Gastrocnemius medialis (tissue), 4 donors: ENCODE measurements around the gene ANAPC7. TPM values are rescaled to one million over a fixed set of nuclear protein-coding genes. Genes with fewer than 3 reads are reported as not detected.
A peak's percentile ranks its signal among the peaks of the same experiment; 100 is the strongest.
"Not testable (repeated sequence)": the region's sequence is repeated elsewhere in the genome, so short reads cannot be mapped to it uniquely, and the experiment has no call there.

Experiments used
- ATAC-seq, 2 donors: fragments of 150-250 bp; one replicate each; pipeline ENCODE4 v1.9.1; 2016
- DNase-seq, 2 donors: peaks; one replicate each; pipeline ENCODE4 v3.0.0-alpha.2; 2019
- H3K27ac ChIP-seq, 4 donors: fragments of 200-600 bp; sonication (generic); 1 replicate in 1 of 4; 2 replicates in 3 of 4; pipeline ENCODE4 v1.5.1; 2016 to 2018; ENCODE audit warnings: mild to moderate bottlenecking in 2 of 4, moderate library complexity in 1 of 4
- H3K27me3 ChIP-seq, 3 donors: fragments of 200-600 bp; sonication (generic) in 2 of 3; 1 replicate in 1 of 3; 2 replicates in 2 of 3; pipeline versions ENCODE4 v1.5.1 to v1.6.0; 2016 to 2019; ENCODE audit warnings: mild to moderate bottlenecking in 1 of 3, moderate library complexity in 1 of 3
- H3K36me3 ChIP-seq, 2 donors: fragments of 200-600 bp; sonication (generic) in 1 of 2; one replicate each; pipeline ENCODE4 v1.5.1; 2017 to 2018
- H3K4me1 ChIP-seq, 2 donors: fragments of 200-600 bp; sonication (generic) in 1 of 2; one replicate each; pipeline ENCODE4 v1.5.1; 2016 to 2017; ENCODE audit warnings: mild to moderate bottlenecking in 2 of 2
- H3K4me3 ChIP-seq, 4 donors: fragments of 200-600 bp; sonication (generic) in 3 of 4; 1 replicate in 1 of 4; 2 replicates in 3 of 4; pipeline ENCODE4 v1.5.1; 2016 to 2019; ENCODE audit warnings: mild to moderate bottlenecking in 2 of 4
- H3K9me3 ChIP-seq, 3 donors: fragments of 200-600 bp; sonication (generic) in 2 of 3; 1 replicate in 1 of 3; 2 replicates in 2 of 3; pipeline ENCODE4 v1.5.1; 2016 to 2019
- CTCF ChIP-seq, 5 experiments: fragments of 450-650 bp in 3 of 5; fragments of 200-600 bp in 2 of 5; sonication (generic) in 2 of 5; IDR thresholded peaks in 4 of 5; conservative IDR thresholded peaks in 1 of 5; 1 replicate in 4 of 5; 2 replicates in 1 of 5; pipeline ENCODE4 v1.5.1; 2016 to 2019; ENCODE audit warnings: antibody characterized with exemption in 5 of 5, mild to moderate bottlenecking in 3 of 5, moderate library complexity in 3 of 5
- POLR2A ChIP-seq, 2 donors: fragments of 450-650 bp; IDR thresholded peaks; one replicate each; pipeline ENCODE4 v1.6.1; 2017; ENCODE audit warnings: antibody characterized with exemption in 2 of 2, mild to moderate bottlenecking in 2 of 2, moderate library complexity in 2 of 2
- in situ Hi-C, 4 donors: fragments of 200-750 bp; cut with MboI; loops; one replicate each; pipeline versions ENCODE4 v1.15.0 to v1.8.0; 2017; ENCODE audit warnings: low sequenced_read_pairs in 4 of 4
- intact Hi-C: fragments of 100-400 bp; cut with DNase I; formaldehyde crosslinking; loops from one replicate; pipeline ENCODE4 v1.15.1; 2023; ENCODE audit warnings: low total_unique reads
- total RNA-seq, 4 donors: library from RNA; depleted of rRNA; stranded (reverse); fragments of >200 nt; gene quantifications; one replicate each; pipeline versions ENCODE4 v1.1.0 to v1.2.3, GENCODE V29; 2016

The ANAPC7 gene
- total RNA-seq, 4 donors from 2014 or later = 27.5 to 57.1 (median 38.2) TPM

GRCh38 chr12:110403976-110404682, 621 bp upstream of the ANAPC7 start:
- DNase-seq (peak; percentile 34 to 69), ATAC-seq (peak; percentile 80 to 85)
- Histone ChIP-seq H3K4me1 (peaks cover 11 to 12% of the 10 kb centered on the region in 2 donors), H3K27me3 (no peaks in the 10 kb centered on the region), H3K4me3 (peak overlapping the region; percentile 76 to 98 (median 96)), H3K9me3 (no peaks in the 10 kb centered on the region), H3K36me3 (peaks cover 0 to 16% of the 10 kb centered on the region in 2 donors), H3K27ac (peak overlapping the region; percentile 90 to 99 (median 92))
- intact Hi-C loops (loop anchor here (1.0 kb wide), 1 partner anchor 304 kb away; no protein-coding TSS in a partner anchor), in situ Hi-C loops (no loop called here)
- no peak for TF ChIP-seq CTCF (IDR thresholded peaks at IDR 0.05 in 4 of 5, conservative IDR thresholded peaks at IDR 0.05 in 1 of 5)
- TF ChIP-seq POLR2A (IDR thresholded peaks at IDR 0.05) = no peak

GRCh38 chr12:110382683-110383082, 20.8 kb downstream of the ANAPC7 start:
- in situ Hi-C loops (no loop called here), intact Hi-C loops (no loop called here)
- DNase-seq (no peak), ATAC-seq (no peak)
- Histone ChIP-seq H3K4me1 (peaks cover 15 to 21% of the 10 kb centered on the region in 2 donors), H3K36me3 (peaks cover 2 to 75% of the 10 kb centered on the region in 2 donors), H3K4me3 (no peak overlapping the region), H3K9me3 (no peaks in the 10 kb centered on the region), H3K27ac (no peak overlapping the region), H3K27me3 (no peaks in the 10 kb centered on the region)
- TF ChIP-seq CTCF (IDR thresholded peaks at IDR 0.05 in 4 of 5, conservative IDR thresholded peaks at IDR 0.05 in 1 of 5) = no peak
- TF ChIP-seq POLR2A (IDR thresholded peaks at IDR 0.05) = no peak

GRCh38 chr12:110379631-110380030, 23.9 kb downstream of the ANAPC7 start:
- peaks cover 15 to 27% of the 10 kb centered on the region in 2 donors for H3K4me1 ChIP-seq
- H3K4me3 ChIP-seq = no peak overlapping the region
- no peaks in the 10 kb centered on the region for H3K9me3 ChIP-seq
- in situ Hi-C loops = no loop called here
- H3K36me3 ChIP-seq = peaks cover 0 to 77% of the 10 kb centered on the region in 2 donors
- intact Hi-C loops = no loop called here
- H3K27ac ChIP-seq = peak overlapping the region; percentile 63 to 80 (median 68)
- ATAC-seq (peak; percentile 85 to 89), DNase-seq (no peak)
- TF ChIP-seq POLR2A (IDR thresholded peaks at IDR 0.05) (no peak), CTCF (IDR thresholded peaks at IDR 0.05 in 4 of 5, conservative IDR thresholded peaks at IDR 0.05 in 1 of 5) (no peak)
- H3K27me3 ChIP-seq = no peaks in the 10 kb centered on the region

- Histone ChIP-seq H3K27me3 (no peaks in the 10 kb centered on the region), H3K27ac (peak overlapping the region; percentile 63 to 80 (median 68)), H3K36me3 (peaks cover 0 to 77% of the 10 kb centered on the region in 2 donors), H3K9me3 (no peaks in the 10 kb centered on the region), H3K4me3 (no peak overlapping the region), H3K4me1 (peaks cover 15 to 27% of the 10 kb centered on the region in 2 donors)
- intact Hi-C loops = no loop called here
- no peak for TF ChIP-seq POLR2A (IDR thresholded peaks at IDR 0.05)
- no peak for TF ChIP-seq CTCF (IDR thresholded peaks at IDR 0.05 in 4 of 5, conservative IDR thresholded peaks at IDR 0.05 in 1 of 5)
- DNase-seq (no peak), ATAC-seq (peak; percentile 59 to 63)
- in situ Hi-C loops = no loop called here
These were observed 24.3 kb downstream of the ANAPC7 start for GRCh38 chr12:110379197-110379596.

- H3K27me3 ChIP-seq, intact Hi-C loops, DNase-seq, H3K4me3 ChIP-seq, ATAC-seq, in situ Hi-C loops, H3K9me3 ChIP-seq: not testable (repeated sequence)
- H3K27ac ChIP-seq = peak overlapping the region in 1 of 4 donors; percentile 69
- H3K4me1 ChIP-seq = peaks cover 17 to 35% of the 10 kb centered on the region in 2 donors
- H3K36me3 ChIP-seq = peaks cover 0 to 82% of the 10 kb centered on the region in 2 donors
These were observed 25.2 kb downstream of the ANAPC7 start for GRCh38 chr12:110378131-110378790.
